Measurements from ENCODE around the gene YKT6.

Gene YKT6

DNA sequence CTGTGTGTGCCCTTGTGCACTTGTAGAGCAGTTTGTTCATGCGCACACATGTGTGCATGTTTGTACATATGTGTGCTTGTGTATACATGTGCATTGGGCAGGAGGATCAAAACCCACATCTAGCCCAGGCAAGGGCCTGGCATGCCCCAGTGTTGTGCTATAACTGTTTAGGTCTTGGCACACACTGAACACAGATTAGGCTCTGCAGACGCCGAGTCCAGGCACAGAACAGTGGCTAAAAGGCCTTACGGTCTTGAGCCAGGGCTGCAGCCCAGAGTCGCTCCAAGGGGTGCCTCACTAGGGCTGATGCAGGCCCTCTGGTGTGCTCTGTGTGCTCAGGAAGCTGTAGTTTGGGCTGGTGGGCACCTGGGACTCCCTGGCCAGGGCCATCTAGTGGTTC is 55.7 kb downstream of the YKT6 start:
- FAIRE-seq (no peak), DNase-seq (ENCODE audit: insufficient read length, low spot score) (no peak)

- DNase-seq (ENCODE audit: insufficient read length, low spot score): no peak
- no peak for FAIRE-seq
These were observed 56.4 kb downstream of the YKT6 start for GRCh38 chr7:44257213-44257612.

GRCh38 chr7:44257618-44258422 is 57.0 kb downstream of the YKT6 start:
- FAIRE-seq (peak; percentile 99), DNase-seq (ENCODE audit: insufficient read length, low spot score) (peak; percentile 85)

DNA sequence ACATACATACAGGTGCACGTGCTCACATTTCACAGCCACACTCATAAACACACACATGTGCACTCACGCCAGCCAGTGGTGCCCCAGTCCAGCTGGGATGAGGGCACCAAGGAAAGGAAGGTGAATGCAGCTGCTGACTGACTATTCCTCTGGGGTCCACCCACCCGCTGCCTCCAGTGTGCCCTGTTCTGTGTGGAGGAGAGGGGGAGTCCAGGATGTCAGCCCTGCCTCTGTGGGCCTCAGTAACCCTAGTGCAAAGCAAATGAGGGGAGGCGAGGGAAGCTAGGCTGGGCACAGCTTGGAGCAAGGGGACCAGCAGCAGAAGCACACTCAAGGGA is 57.6 kb downstream of the YKT6 start:
- no peak for DNase-seq (ENCODE audit: insufficient read length, low spot score)
- peak; percentile 44 for FAIRE-seq

- FAIRE-seq: no peak
These were observed 58.2 kb downstream of the YKT6 start for GRCh38 chr7:44258865-44259546.

GRCh38 chr7:44259547-44260457 is 59.0 kb downstream of the YKT6 start:
- no peak for DNase-seq (ENCODE audit: insufficient read length, low spot score)
- FAIRE-seq: no peak

More at GRCh38 chr7:44258865-44259546, 58.2 kb downstream of the YKT6 start:
- DNase-seq (ENCODE audit: insufficient read length, low spot score): no peak

DNA sequence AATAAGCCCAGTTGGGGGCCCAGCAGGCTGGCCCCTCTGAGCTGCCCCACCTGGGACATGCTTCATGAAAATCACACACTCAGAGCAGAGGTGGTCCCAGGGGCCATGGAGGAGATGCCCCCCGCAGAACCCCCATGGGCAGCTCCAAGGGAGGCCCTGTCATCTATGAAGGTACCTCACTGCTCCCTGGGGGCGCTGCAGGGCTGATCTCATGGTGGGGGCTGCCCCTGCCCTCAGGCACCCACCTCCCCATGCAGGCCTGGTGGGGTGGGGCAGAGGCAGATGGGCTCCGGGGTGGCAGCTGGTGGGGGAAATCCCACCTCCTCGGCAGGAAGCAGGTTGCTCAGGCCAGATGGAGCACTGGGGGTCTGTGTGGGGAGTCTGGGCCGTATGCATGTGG is 60.5 kb downstream of the YKT6 start:
- FAIRE-seq: no peak

GRCh38 chr7:44262031-44262430 is 61.3 kb downstream of the YKT6 start:
- no peak for FAIRE-seq
- no peak for DNase-seq (ENCODE audit: insufficient read length, low spot score)

More for the DNA sequence above, 60.5 kb downstream of the YKT6 start:
- DNase-seq (ENCODE audit: insufficient read length, low spot score): no peak

- DNase-seq (ENCODE audit: insufficient read length, low spot score): no peak
- FAIRE-seq: no peak
These were observed 62.7 kb downstream of the YKT6 start for GRCh38 chr7:44263326-44264082.

All from GM19239 (cell line).